Transverse colon (tissue), 4 donors: ENCODE data around the gene DDX51. TPM values are rescaled to one million over a fixed set of nuclear protein-coding genes. Genes with fewer than 3 reads are reported as not detected.

ENCODE experiments used
- DNase-seq: peaks from one replicate; pipeline ENCODE4 v3.0.0-alpha.2; 2019
- H3K27ac ChIP-seq, 4 donors: fragments of 200-600 bp; sonication (generic); 2 replicates each; pipeline ENCODE4 v1.5.1; 2016 to 2018; ENCODE audit warnings: inconsistent platforms in 4 of 4
- H3K27me3 ChIP-seq: fragments of 200-600 bp; sonication (generic); 2 replicates; pipeline ENCODE4 v1.5.1; 2017; ENCODE audit warnings: inconsistent platforms
- H3K36me3 ChIP-seq, 4 donors: fragments of 200-600 bp; sonication (generic); 2 replicates each; pipeline ENCODE4 v1.5.1; 2017 to 2019; ENCODE audit warnings: inconsistent platforms in 4 of 4
- H3K4me1 ChIP-seq, 4 donors: fragments of 200-600 bp; sonication (generic); 2 replicates each; pipeline ENCODE4 v1.5.1; 2017 to 2020; ENCODE audit warnings: inconsistent platforms in 4 of 4
- H3K4me3 ChIP-seq, 4 donors: fragments of 200-600 bp; sonication (generic); 1 replicate in 1 of 4; 2 replicates in 3 of 4; pipeline versions ENCODE4 v1.5.1 to v1.6.1; 2017 to 2019; ENCODE audit warnings: inconsistent platforms in 4 of 4
- H3K9me3 ChIP-seq, 2 donors: fragments of 200-600 bp; sonication (generic); 2 replicates each; pipeline ENCODE4 v1.5.1; 2017 to 2019; ENCODE audit warnings: inconsistent platforms in 2 of 2
- CTCF ChIP-seq, 5 experiments: fragments of 200-600 bp in 3 of 5; fragments of 450-650 bp in 2 of 5; sonication (generic) in 3 of 5; IDR thresholded peaks; 1 replicate in 2 of 5; 2 replicates in 3 of 5; pipeline ENCODE4 v1.5.1; 2016 to 2017; ENCODE audit warnings: antibody characterized with exemption in 5 of 5, inconsistent platforms in 3 of 5, mild to moderate bottlenecking in 2 of 5, moderate library complexity in 1 of 5
- EP300 ChIP-seq: sonication (generic); formaldehyde crosslinking; IDR thresholded peaks from one replicate; pipeline ENCODE4 v1.6.1; 2017; ENCODE audit warnings: antibody characterized with exemption, low read depth
- POLR2A ChIP-seq: fragments of 450-650 bp; IDR thresholded peaks from one replicate; pipeline ENCODE4 v1.6.1; 2016; ENCODE audit warnings: antibody characterized with exemption, mild to moderate bottlenecking, moderate library complexity
- POLR2AphosphoS5 ChIP-seq, 3 donors: sonication (generic); formaldehyde crosslinking; IDR thresholded peaks; one replicate each; pipeline ENCODE4 v1.6.1; 2016; ENCODE audit warnings: antibody characterized with exemption in 3 of 3
- WGBS, 2 donors: methylation state at CpG; one replicate each; pipeline ENCODE4 v1.1.5; 2018; ENCODE audit warnings: low coverage in 1 of 2; 5-methylcytosine and 5-hydroxymethylcytosine counted together
- in situ Hi-C, 4 donors: fragments of 200-750 bp; cut with MboI; loops; one replicate each; pipeline versions ENCODE4 v1.15.0 to v1.15.1; 2017; ENCODE audit warnings: low sequenced_read_pairs in 3 of 4, low pct_ligation_motif_present in 1 of 4, low pct_unique_long_range_greater_than_20kb in 1 of 4
- intact Hi-C: fragments of 100-400 bp; cut with DNase I; formaldehyde crosslinking; loops from one replicate; pipeline ENCODE4 v1.15.1; 2023; ENCODE audit warnings: low total_unique reads
- total RNA-seq, 4 donors: library from RNA; depleted of rRNA; stranded (reverse); fragments of >200 nt; gene quantifications; one replicate each; pipeline ENCODE4 v1.1.0, GENCODE V29; 2016

The DDX51 gene
- total RNA-seq, 4 donors from 2014 or later = 5.3 to 52.7 (median 21.2) TPM

DNA sequence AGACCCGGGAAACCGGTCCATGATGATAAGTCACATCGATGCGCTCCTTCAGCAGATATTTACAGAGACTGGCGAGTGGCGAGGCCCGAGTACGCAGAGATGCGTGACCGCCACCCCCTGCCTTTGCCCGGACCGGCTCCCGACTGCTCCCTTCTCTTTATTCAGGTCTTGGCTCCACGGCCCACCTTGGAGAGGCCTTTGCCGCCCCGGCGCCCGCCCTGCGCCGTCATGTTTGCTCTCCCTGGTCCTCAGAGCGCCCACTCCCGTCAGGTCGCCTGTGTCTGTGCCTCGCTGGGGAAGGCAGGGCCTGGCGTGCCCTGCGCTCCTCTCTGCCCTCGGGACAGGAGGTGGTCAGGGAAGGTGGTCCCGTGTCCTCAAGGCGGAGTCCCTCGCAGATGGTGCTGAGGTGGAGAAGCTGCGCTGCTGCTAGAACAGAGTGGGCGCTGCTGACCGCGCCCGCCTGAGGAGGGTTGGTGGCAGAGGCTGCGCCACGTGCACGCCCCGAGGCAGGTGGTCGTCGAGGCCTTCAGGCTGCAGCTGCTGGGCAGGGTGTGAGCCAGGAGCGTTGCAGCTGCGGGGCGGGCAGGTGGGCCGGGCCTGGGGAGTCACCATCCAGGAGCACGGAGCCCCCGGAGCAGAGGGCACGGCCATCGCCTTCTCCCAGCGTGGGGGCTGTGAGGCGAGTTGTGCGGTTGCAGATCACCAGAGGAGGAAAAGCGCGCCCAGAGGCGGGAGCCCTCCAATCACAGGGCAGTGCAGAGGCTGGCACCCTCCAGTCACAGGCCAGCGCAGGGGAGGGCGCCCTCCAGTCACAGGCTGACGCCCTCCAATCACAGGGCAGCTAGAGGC lies 27.2 kb downstream of the DDX51 start:
- no peak overlapping the region for H3K27ac ChIP-seq
- no peak overlapping the region for H3K4me3 ChIP-seq
- 94 to 97% methylated on average over 11 to 58 of the region's 58 CpGs for WGBS, 2 donors
- H3K36me3 ChIP-seq = peaks cover 0 to 24% (median 3%) of the 10 kb centered on the region in 4 donors
- no peaks in the 10 kb centered on the region for H3K4me1 ChIP-seq
- H3K27me3 ChIP-seq = no peaks in the 10 kb centered on the region
- intact Hi-C loops (no loop called here), in situ Hi-C loops (no loop called here)
- no peaks in the 10 kb centered on the region for H3K9me3 ChIP-seq
- DNase-seq = no peak
- TF ChIP-seq POLR2A = no peak
- TF ChIP-seq POLR2AphosphoS5 (IDR thresholded peaks at IDR 0.05) = no peak
- TF ChIP-seq EP300 = no peak
- TF ChIP-seq CTCF (IDR thresholded peaks at IDR 0.05) = no peak

- H3K4me1 ChIP-seq = no peaks in the 10 kb centered on the region
- intact Hi-C loops = no loop called here
- no peak for TF ChIP-seq CTCF (IDR thresholded peaks at IDR 0.05)
- no peak for TF ChIP-seq POLR2A
- TF ChIP-seq EP300 = no peak
- TF ChIP-seq POLR2AphosphoS5 (IDR thresholded peaks at IDR 0.05) = no peak
- no peaks in the 10 kb centered on the region for H3K27me3 ChIP-seq
- in situ Hi-C loops = no loop called here
- no peak overlapping the region for H3K27ac ChIP-seq
- H3K9me3 ChIP-seq = no peaks in the 10 kb centered on the region
- H3K4me3 ChIP-seq = no peak overlapping the region
- peaks cover 0 to 16% (median 3%) of the 10 kb centered on the region in 4 donors for H3K36me3 ChIP-seq
- DNase-seq = no peak
- 94% methylated on average over 9 of the region's 9 CpGs; no CpG with 5 or more reads in 1 of the 2 donors for WGBS, 2 donors
Observed at GRCh38 chr12:132115500-132115899, 28.6 kb downstream of the DDX51 start.

DNA sequence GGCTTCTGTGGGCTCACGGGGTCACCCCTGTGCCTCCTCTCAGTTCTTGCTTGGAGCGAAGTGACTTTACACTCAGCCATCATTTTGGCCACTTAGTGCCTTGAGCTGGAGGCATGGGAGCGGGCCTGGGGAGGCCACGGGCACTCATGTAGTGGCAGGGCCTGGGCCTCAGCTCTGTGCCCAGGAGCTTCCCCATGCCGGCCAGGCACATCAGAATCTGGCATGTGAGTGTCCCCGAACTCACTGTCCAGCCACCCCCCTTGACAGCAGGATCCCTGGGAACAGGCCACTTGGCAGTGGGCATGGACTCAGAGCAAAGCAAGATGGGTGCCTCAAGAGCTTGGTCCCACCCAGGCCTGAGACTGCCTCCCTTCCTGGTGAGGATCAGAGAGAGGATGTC lies 29.5 kb downstream of the DDX51 start:
- in situ Hi-C loops (no loop called here), intact Hi-C loops (no loop called here)
- Histone ChIP-seq H3K36me3 (peaks cover 0 to 16% (median 5%) of the 10 kb centered on the region in 4 donors), H3K4me3 (no peak overlapping the region), H3K27me3 (no peaks in the 10 kb centered on the region), H3K4me1 (no peaks in the 10 kb centered on the region), H3K9me3 (no peaks in the 10 kb centered on the region), H3K27ac (no peak overlapping the region)
- no peak for DNase-seq
- 86 to 98% methylated on average over 4 to 6 of the region's 6 CpGs for WGBS, 2 donors
- TF ChIP-seq POLR2AphosphoS5 (IDR thresholded peaks at IDR 0.05) (no peak), CTCF (IDR thresholded peaks at IDR 0.05) (no peak), EP300 (no peak), POLR2A (no peak)

DNA sequence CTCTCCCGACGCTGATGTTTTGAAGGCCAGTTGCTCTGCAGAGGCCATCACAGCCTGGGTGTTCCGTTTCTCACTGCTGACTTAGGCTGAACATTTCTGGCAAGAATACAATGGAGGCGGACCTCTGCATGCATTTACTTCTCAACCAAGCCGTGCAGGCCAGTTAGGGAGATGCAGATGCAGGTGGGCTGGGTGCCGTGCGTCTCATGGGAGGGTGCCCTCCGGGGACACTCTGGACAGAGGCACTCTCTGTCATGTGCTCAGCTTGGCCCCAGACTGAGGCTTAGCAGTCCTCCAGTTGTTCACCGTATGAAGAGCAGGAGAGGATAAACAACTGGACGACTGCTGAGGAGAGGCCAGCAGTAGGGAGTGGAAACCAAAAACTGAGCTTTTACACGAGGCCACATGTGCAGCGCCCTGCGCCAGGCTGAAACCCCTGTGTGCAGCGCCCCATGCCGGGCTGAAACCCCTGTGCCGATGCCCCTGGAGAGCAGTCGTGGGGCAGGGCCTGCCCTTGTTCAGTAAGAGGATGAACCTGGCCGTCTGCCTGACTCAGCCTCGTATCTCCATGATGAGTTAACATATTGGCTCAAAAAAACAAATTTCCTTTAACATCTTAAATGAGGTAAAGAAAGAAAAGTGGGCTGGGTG lies 32.3 kb downstream of the DDX51 start:
- no peak for DNase-seq
- H3K27ac ChIP-seq = no peak overlapping the region
- H3K4me1 ChIP-seq = no peaks in the 10 kb centered on the region
- peaks cover 0 to 16% (median 7%) of the 10 kb centered on the region in 4 donors for H3K36me3 ChIP-seq
- H3K9me3 ChIP-seq = no peaks in the 10 kb centered on the region
- H3K4me3 ChIP-seq = no peak overlapping the region
- 91% methylated on average over 19 of the region's 19 CpGs; no CpG with 5 or more reads in 1 of the 2 donors for WGBS, 2 donors
- TF ChIP-seq POLR2AphosphoS5 (IDR thresholded peaks at IDR 0.05) (no peak), CTCF (IDR thresholded peaks at IDR 0.05) (no peak), POLR2A (no peak), EP300 (no peak)
- in situ Hi-C loops = no loop called here
- H3K27me3 ChIP-seq = no peaks in the 10 kb centered on the region
- intact Hi-C loops = no loop called here
